Activated CD4-positive, alpha-beta T cell treated with anti-CD3 and anti-CD28 coated beads for 24 hours (primary cell): ENCODE measurements around the gene CARS1.

Source experiments
- DNase-seq, 2 donors: peaks; one replicate each; pipeline ENCODE4 v3.0.0-alpha.2; 2020; ENCODE audit warnings: low read depth in 2 of 2

Gene CARS1

GRCh38 chr11:2991452-2992233 is 65.6 kb downstream of the CARS1 start:
- peak in 1 of 2 donors; percentile 29 for DNase-seq

GRCh38 chr11:2990617-2991451 is 66.4 kb downstream of the CARS1 start:
- peak in 1 of 2 donors; percentile 23 for DNase-seq

DNA sequence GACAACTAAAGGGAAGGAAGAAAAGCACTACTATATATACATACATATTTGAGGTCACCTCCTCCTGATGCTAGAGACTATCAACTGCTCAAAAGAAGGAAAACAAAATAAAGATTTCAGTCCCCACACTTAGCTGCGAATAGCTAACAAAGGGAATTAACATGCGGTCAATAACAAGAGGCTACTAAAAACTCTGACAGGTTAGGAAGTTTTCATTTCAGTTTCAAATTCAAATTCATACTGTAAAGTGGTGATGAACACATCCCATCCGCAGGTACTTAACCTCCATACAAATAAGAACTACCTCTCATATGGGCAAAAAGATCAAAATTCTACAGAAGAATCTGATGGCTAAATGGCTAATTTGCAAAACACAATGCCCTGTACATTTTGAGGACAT is 67.7 kb downstream of the CARS1 start:
- DNase-seq = no peak

DNA sequence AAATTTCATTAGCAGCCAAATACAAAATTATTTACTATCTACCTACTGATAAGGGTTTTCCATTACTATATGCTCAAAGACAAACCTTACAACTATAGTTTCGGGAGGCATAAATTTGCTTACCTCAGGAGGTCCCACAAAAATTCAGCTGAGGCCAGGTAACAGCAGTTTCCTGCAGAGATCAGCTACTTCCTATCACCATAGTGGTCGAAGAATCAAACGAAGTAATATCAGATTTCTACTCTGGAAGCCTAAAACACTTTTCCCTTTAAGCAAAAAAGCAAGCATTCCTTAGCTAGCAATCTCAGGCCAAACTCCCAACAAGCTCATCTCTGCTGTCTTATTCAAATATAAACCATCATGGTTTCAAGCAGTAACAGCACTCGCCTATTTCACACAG is 68.2 kb downstream of the CARS1 start:
- DNase-seq = no peak

DNA sequence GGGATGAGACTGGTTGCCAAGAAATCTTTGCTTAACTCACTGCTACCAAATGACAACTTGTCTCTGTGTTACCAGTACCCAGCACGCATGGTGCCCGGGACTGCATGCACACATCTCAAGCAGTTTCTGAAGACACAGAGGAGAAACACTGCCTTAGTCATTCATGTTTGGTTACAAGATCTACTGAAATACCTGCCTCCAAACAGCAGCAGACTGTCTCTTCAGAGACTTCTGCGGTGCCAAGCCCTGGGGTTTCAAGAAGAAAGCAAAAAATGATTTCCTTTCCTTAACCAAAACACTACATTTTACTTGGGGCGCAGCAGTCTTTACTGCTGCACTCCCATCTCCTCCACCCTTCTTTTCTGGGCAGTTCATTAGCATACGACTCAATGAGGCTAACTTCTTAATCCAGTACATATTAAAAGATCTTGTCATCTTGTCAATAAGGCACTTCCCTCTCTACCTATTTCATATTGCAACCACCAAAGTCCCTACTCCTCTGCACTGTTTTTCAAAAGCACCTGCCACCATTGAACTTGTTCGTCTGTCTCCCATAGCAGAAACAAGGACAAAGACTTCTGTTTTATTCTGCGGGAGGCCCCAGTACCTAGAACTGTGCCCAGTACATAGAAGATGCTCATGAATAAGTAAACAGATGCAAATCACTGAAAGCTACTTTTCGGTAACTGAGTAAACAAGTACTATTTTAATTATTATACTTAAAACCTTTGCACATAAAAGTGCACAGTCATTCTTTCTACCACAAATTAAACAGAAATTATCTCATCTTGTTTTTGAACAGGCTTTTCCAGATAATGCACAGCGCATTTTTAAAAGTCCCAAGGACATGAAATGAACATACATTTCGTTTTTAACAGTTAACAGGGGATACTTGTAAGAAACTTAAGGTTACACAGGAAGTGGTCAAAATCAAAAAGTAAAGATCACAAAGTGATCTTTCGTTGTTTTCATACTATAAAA is 69.1 kb downstream of the CARS1 start:
- peak in 1 of 2 donors; percentile 10 for DNase-seq

GRCh38 chr11:2983908-2984307 is 73.3 kb downstream of the CARS1 start:
- no peak for DNase-seq

DNA sequence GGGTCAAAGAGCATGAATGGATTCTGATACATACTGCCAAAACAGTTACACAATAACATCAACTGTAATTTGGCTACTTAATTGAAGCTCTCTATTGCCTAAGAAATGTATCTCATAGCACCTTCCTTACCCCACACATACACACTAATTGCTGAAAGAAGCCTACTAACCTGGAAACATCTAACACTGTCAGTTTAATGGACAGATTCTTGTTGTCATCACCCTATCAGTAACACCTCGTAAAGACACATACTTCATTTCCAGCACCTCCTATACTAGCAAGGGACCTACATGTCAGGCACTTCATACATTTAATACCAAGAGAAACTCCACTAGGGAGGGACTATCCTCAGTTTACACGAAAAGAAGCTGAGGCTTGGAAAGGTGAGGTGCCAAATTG is 75.0 kb downstream of the CARS1 start:
- DNase-seq = no peak

DNA sequence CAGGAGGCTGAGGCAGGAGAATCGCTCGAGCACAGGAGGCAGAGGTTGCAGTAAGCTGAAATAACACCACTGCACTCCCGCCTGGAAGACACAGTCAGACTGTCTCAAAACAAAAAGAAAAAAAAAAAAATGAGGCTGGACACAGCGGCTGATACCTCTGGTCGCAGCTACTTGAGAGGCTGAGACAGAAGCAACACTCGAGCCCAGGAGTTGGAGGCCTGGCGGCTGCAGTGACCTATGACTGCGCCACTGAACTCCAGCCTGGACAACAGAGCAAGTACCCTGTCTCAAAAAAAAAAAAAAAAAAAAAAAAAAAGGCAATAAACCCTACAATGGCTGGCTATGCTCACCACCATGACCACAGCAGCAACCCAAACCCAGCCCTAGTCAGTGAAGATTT is 76.1 kb downstream of the CARS1 start:
- no peak for DNase-seq

GRCh38 chr11:2980168-2980840 is 76.9 kb downstream of the CARS1 start:
- DNase-seq = no peak

DNA sequence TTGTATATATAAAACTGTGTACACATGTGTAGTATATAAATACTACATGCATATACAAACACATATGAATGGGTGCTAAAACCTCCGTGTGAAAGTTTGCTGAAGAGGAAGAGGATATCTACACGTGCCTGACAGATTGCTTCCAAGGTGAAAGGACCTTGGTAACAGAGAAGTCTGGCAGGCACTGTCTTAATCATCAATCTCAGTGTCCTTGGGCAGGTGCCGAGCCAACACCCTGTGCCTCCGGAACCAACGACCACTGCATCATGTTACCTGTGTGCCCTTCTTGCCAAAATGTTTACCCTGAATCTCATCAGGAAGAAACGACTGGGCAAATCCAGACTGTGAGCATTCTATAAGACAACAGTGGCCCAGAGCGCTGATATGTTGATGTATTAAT is 80.1 kb downstream of the CARS1 start:
- no peak for DNase-seq

- DNase-seq = no peak
Observed at GRCh38 chr11:2976294-2977063, 80.7 kb downstream of the CARS1 start.

DNA sequence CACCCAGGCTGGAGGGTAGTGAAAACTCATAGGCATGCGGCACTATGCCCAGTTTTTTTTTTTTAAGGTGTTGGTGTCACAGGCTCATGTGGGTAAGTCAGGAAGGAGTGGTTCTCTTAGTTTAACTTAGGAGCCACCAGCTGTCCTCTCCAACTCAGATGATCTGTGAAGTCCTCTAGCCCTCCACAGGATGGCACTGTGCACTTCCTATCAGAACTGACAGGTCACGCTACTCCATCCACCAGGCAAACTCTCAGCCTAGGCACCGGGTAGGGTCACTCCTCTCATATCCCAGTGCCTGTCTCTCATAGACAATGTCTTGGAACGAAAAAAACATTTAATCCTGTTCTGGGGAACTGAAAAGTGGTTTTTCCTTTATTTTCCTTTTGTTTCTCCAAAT is 81.6 kb downstream of the CARS1 start:
- no peak for DNase-seq

GRCh38 chr11:2974272-2974671 is 83.0 kb downstream of the CARS1 start:
- no peak for DNase-seq

DNA sequence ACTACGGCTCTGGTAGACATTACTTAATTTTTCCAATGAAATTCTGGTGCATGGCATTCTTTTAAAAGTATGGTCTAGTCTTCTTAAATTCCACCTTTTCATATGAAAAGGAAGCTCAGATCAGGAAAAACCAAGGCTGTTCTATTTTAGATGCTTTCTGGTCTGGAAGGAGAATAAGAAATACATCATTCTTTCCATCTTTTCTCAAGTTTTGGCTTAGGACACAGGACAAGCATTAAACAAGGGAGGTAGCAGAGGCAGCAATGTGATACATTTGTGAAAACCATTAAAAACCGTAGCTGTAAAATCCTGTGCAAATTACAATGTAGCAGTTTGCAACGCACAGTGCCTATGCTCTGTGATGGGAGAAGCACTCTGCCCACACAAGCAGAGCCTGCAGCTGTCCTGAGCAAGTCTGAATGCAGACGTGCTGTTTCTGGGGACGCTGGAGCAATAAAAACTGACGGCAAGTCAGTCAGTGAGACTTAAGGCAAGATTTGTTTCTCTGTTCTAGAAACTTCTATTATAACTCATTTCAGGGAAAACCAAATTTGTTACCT is 88.8 kb downstream of the CARS1 start:
- DNase-seq = no peak

DNA sequence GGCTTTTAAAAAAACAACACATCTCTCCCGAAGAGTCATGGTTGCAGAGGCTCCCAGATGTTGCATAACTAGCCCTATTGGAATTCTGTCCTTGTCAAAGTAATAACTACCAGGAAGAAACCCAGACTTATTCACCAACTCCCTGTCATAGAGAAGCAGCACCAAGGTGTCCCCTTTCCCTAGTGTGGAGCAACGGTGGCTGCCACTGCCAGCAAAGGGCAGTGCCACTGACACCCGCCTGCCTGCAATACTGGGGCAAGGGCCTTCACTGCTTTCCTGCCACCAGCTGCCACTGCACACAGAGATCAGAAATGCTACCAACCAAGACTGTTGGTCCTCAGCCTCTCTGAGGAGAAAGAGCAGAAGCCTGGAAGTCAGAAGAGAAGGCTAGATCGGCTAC is 92.4 kb downstream of the CARS1 start:
- no peak for DNase-seq

DNA sequence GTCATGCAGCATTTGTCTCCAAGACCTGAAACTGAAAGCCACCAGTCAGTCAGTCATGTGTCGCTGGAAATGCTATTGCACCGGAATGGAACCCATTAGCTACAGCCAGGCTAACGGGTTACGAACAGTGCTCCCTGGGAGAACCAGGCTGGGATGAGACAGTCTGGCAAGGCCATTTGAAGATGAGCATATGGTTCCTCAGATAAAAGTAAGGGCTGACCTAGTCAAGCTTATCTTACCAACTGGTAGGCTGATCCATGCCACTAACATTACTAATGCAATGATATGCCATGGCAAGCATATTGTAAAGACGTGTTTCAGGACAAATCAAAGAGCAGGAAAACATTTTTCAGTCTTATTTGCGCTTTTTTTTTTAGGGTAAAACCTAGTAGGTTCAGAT is 93.5 kb downstream of the CARS1 start:
- no peak for DNase-seq

DNA sequence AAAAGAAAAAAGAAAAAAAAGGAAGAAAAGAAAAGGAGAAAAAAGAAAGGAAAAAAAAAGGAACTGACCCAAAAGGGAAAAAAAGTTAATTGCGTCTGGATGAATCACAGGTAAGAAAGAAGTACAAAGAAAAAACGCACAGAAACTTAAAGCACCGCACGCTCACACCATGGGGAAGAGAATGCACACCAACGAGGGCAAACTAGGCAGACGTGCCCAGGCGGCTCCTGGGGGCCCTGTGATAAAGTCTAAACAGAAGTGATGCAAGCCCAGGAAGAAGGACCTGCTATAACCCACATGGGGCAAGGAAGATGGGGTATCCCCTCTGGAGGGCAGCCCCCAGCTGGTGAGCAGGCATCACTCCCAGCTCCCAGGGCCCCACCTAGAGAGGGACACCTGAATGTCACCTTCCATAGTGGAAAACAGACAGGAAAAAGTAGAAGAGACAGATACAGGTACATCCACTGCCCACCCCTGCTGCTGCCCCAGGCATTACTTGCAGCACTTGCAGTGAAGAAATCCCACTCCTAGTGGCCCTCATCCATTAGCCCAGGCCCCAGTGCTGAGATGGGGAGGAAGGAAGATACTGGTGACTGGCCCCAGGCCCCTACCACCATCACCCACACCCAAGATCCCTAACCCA is 94.0 kb downstream of the CARS1 start:
- DNase-seq = no peak

GRCh38 chr11:2961080-2961479 is 96.1 kb downstream of the CARS1 start:
- DNase-seq = no peak

DNA sequence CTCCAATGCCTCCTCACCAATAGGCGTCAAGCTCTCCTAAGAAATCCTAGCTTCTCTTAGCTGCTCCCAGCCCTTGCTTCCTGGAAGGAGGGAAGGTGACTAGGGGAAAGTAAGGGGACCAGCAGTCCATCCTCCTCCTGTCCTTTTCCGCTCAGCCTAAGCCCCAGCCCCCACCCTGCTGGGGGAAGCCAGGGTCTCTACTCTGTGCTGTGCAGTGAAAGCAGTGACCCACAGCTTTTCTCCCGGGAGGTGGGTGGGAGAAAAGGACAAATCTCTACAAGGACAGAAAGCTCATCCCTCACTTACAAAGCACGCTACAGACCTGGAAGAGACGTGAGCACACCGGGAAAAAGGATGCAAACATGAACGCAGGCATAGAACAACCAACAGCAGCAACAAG is 97.1 kb downstream of the CARS1 start:
- no peak for DNase-seq

GRCh38 chr11:2958251-2958650 is 99.0 kb downstream of the CARS1 start:
- no peak for DNase-seq
